Measurements from ENCODE around the gene UBE2L6. TPM values are rescaled to one million over a fixed set of nuclear protein-coding genes. Genes with fewer than 3 reads are reported as not detected.
A peak's percentile ranks its signal among the peaks of the same experiment; 100 is the strongest.

Gene UBE2L6
- total RNA-seq, 2 donors from 2014 or later = 58.9 to 64.1 TPM

GRCh38 chr11:57596266-57596885 lies 28.9 kb upstream of the UBE2L6 start:
- H3K9me3 ChIP-seq (ENCODE audit: control insufficient read depth, low read length, poor library complexity, severe bottlenecking) = no peaks in the 10 kb centered on the region
- peaks cover 70% of the 10 kb centered on the region for H3K27me3 Mint-ChIP-seq
- no peaks in the 10 kb centered on the region for H3K36me3 Mint-ChIP-seq (ENCODE audit: low read depth)
- ATAC-seq = no peak
- H3K27ac Mint-ChIP-seq = no peak overlapping the region
- H3K4me1 Mint-ChIP-seq = no peaks in the 10 kb centered on the region
- H3K4me3 Mint-ChIP-seq = no peak overlapping the region
- DNase-seq = no peak

- no peaks in the 10 kb centered on the region for H3K4me1 Mint-ChIP-seq
- no peaks in the 10 kb centered on the region for H3K9me3 ChIP-seq (ENCODE audit: control insufficient read depth, low read length, poor library complexity, severe bottlenecking)
- DNase-seq = no peak
- no peak for ATAC-seq
- H3K27ac Mint-ChIP-seq = no peak overlapping the region
- no peak overlapping the region for H3K4me3 Mint-ChIP-seq
- peaks cover 2% of the 10 kb centered on the region for H3K36me3 Mint-ChIP-seq (ENCODE audit: low read depth)
- peaks cover 31% of the 10 kb centered on the region for H3K27me3 Mint-ChIP-seq
Measured at GRCh38 chr11:57588046-57588710, 20.7 kb upstream of the UBE2L6 start.

DNA sequence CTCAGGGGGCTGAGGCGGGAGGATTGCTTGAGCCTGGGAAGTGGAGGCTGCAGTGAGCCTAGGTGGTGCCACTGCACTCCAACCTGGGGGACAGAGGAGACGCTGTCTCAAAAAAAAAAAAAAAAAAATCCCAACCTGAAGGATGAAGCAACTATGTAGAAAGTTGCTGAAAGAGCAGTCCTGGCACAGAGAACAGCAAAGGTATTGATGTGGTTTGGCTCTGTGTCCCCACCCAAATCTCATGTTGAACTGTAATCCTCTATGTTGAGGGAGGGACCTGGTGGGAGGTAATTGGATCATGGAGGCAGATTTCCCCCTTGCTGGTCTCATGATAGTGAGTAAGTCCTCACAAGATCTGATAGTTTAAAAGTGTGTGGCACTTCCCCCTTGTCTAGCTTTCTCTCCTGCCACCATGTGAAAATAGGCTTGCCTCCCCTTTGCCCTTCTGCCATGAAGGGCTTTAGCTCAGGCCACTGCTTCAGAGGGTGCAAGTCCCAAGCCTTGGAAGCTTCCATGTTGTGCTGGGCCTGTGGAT lies 19.3 kb upstream of the UBE2L6 start:
- DNase-seq = no peak
- no peaks in the 10 kb centered on the region for H3K9me3 ChIP-seq (ENCODE audit: control insufficient read depth, low read length, poor library complexity, severe bottlenecking)
- Mint-ChIP-seq H3K4me3 (no peak overlapping the region), H3K27ac (peak overlapping the region; percentile 43), H3K27me3 (peaks cover 25% of the 10 kb centered on the region), H3K36me3 (ENCODE audit: low read depth) (peaks cover 2% of the 10 kb centered on the region), H3K4me1 (no peaks in the 10 kb centered on the region)
- ATAC-seq = no peak

- H3K36me3 Mint-ChIP-seq (ENCODE audit: low read depth) = no peaks in the 10 kb centered on the region
- ATAC-seq = no peak
Measured at GRCh38 chr11:57585301-57585700, 17.8 kb upstream of the UBE2L6 start.

GRCh38 chr11:57584341-57584740 lies 16.9 kb upstream of the UBE2L6 start:
- H3K36me3 Mint-ChIP-seq (ENCODE audit: low read depth) = no peaks in the 10 kb centered on the region
- ATAC-seq (no peak), DNase-seq (no peak)
- H3K4me3 Mint-ChIP-seq = no peak overlapping the region
- H3K9me3 ChIP-seq (ENCODE audit: control insufficient read depth, low read length, poor library complexity, severe bottlenecking) = no peaks in the 10 kb centered on the region
- no peaks in the 10 kb centered on the region for H3K4me1 Mint-ChIP-seq
- H3K27me3 Mint-ChIP-seq = peaks cover 10% of the 10 kb centered on the region
- no peak overlapping the region for H3K27ac Mint-ChIP-seq

More at GRCh38 chr11:57585301-57585700, 17.8 kb upstream of the UBE2L6 start:
- Mint-ChIP-seq H3K4me1 (no peaks in the 10 kb centered on the region), H3K27me3 (peaks cover 16% of the 10 kb centered on the region), H3K4me3 (no peak overlapping the region), H3K27ac (no peak overlapping the region)
- no peak for DNase-seq
- H3K9me3 ChIP-seq (ENCODE audit: control insufficient read depth, low read length, poor library complexity, severe bottlenecking) = no peaks in the 10 kb centered on the region

GRCh38 chr11:57574061-57574460 lies 6.6 kb upstream of the UBE2L6 start:
- ATAC-seq (no peak), DNase-seq (no peak)
- Mint-ChIP-seq H3K36me3 (ENCODE audit: low read depth) (no peaks in the 10 kb centered on the region), H3K27ac (no peak overlapping the region), H3K4me3 (no peak overlapping the region), H3K4me1 (peaks cover 6% of the 10 kb centered on the region), H3K27me3 (peaks cover 23% of the 10 kb centered on the region)
- no peaks in the 10 kb centered on the region for H3K9me3 ChIP-seq (ENCODE audit: control insufficient read depth, low read length, poor library complexity, severe bottlenecking)

DNA sequence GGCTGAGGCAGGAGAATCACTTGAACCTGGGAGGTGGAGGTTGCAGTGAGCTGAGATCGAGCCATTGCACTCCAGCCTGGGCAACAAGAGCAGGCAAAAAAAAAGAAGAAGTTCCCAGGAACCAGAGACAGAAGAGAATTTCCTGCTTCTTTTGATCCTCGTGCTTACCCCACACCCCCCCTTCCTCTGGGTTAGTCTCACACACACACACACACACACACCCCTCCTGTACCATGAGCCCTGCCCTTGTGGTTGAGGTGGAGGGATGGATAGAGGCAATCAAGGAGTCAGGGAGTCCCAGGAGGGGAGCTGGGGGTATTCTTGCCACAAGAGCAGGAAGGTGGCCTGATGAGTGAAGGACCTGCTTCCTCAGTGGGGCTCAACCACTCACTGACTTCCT lies 4.1 kb upstream of the UBE2L6 start:
- DNase-seq (no peak), ATAC-seq (no peak)
- H3K9me3 ChIP-seq (ENCODE audit: control insufficient read depth, low read length, poor library complexity, severe bottlenecking) = no peaks in the 10 kb centered on the region
- H3K4me1 Mint-ChIP-seq = peaks cover 16% of the 10 kb centered on the region
- no peak overlapping the region for H3K27ac Mint-ChIP-seq
- H3K4me3 Mint-ChIP-seq = no peak overlapping the region
- H3K27me3 Mint-ChIP-seq = peaks cover 18% of the 10 kb centered on the region
- peaks cover 3% of the 10 kb centered on the region for H3K36me3 Mint-ChIP-seq (ENCODE audit: low read depth)

DNA sequence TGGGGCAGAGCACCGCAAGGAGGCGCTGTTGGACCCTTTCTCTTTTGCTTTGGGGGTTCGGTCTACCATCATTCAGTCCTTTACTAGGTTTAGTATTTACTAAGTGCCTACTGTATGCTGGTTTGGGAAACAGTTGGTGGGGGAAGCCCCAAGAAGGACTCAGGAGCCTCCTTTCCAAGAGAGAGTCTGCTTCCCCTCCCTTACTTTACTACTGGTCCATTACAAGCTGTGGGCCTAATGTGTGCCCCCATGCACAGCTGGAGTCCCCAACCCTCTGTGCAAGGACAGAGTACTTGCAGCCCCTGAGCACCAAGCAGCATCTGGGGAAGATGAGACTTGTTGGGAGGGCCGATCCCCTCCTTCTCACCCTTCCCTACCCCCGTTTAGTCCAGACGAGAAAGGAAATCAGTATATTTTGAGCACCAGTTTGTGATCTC lies 876 bp upstream of the UBE2L6 start:
- ATAC-seq (peak; percentile 17), DNase-seq (peak in 1 of 3 donors; percentile 91)
- peaks cover 36% of the 10 kb centered on the region for H3K4me1 Mint-ChIP-seq
- H3K27me3 Mint-ChIP-seq = no peaks in the 10 kb centered on the region
- H3K27ac Mint-ChIP-seq = peak overlapping the region; percentile 93
- peaks cover 5% of the 10 kb centered on the region for H3K36me3 Mint-ChIP-seq (ENCODE audit: low read depth)
- peak overlapping the region; percentile 99 for H3K4me3 Mint-ChIP-seq
- no peaks in the 10 kb centered on the region for H3K9me3 ChIP-seq (ENCODE audit: control insufficient read depth, low read length, poor library complexity, severe bottlenecking)

DNA sequence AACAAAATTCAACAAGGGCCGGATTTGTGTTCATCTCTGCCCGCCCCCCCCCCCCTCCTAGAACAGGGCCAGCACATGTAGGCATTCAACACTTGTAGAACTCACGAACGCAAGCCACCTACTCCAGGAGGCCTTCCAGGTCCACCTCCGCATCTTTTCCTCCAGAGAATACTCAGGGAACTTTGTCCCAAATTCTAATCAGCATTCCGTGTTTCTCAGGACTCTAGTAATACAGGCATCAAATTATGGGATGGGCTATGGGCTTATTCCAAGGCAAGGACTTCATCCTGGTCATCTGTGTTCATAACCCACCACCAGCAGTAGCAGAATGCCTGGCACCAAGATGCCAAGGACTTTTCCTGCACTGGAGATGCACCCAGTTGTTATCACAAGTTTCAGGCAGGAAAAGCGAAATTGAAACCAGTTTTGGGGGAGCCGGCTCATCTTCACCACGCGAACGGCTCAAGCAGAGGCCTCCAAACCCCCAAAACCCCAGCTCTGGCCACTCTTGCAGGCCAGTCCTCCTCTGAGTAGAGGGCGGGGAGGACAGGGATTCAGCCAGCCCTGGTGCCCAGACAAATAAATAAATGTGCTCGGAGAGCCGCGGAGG lies 462 bp downstream of the UBE2L6 start:
- H3K27ac Mint-ChIP-seq = peak overlapping the region; percentile 93
- no peak for ATAC-seq
- no peaks in the 10 kb centered on the region for H3K9me3 ChIP-seq (ENCODE audit: control insufficient read depth, low read length, poor library complexity, severe bottlenecking)
- peak overlapping the region; percentile 98 for H3K4me3 Mint-ChIP-seq
- DNase-seq = peak in 1 of 3 donors; percentile 7
- H3K4me1 Mint-ChIP-seq = peaks cover 41% of the 10 kb centered on the region
- peaks cover 5% of the 10 kb centered on the region for H3K36me3 Mint-ChIP-seq (ENCODE audit: low read depth)
- no peaks in the 10 kb centered on the region for H3K27me3 Mint-ChIP-seq

- Mint-ChIP-seq H3K4me3 (peak overlapping the region; percentile 98), H3K36me3 (ENCODE audit: low read depth) (peaks cover 6% of the 10 kb centered on the region)
Measured at GRCh38 chr11:57566005-57566904, 1.2 kb downstream of the UBE2L6 start.

DNA sequence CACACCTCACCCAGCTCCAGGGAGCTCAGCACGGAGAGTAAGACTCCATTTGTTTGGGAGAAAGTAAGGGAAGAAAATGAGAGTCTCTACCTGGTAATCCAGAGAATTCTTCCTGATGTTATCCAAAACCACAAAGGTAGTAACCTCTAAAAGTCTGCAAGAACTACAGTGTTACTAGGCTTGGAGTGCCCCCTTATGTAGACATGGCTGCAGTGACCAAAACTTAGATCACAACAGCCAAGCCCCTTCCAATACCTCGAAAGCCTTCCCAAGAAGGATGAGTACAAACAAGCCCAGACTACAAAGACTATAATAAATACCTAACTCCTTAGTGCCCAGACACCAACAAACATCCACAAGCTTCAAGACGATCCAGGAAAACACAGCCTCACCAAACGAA lies 4.9 kb downstream of the UBE2L6 start:
- Mint-ChIP-seq H3K36me3 (ENCODE audit: low read depth) (peaks cover 6% of the 10 kb centered on the region), H3K4me1 (peaks cover 41% of the 10 kb centered on the region), H3K4me3 (no peak overlapping the region), H3K27me3 (no peaks in the 10 kb centered on the region), H3K27ac (peak overlapping the region; percentile 78)
- ATAC-seq (no peak), DNase-seq (no peak)
- H3K9me3 ChIP-seq (ENCODE audit: control insufficient read depth, low read length, poor library complexity, severe bottlenecking) = no peaks in the 10 kb centered on the region

More at GRCh38 chr11:57566005-57566904, 1.2 kb downstream of the UBE2L6 start:
- DNase-seq (no peak), ATAC-seq (peak; percentile 30)
- no peaks in the 10 kb centered on the region for H3K9me3 ChIP-seq (ENCODE audit: control insufficient read depth, low read length, poor library complexity, severe bottlenecking)
- Mint-ChIP-seq H3K27me3 (no peaks in the 10 kb centered on the region), H3K27ac (peak overlapping the region; percentile 93), H3K4me1 (peaks cover 41% of the 10 kb centered on the region)

DNA sequence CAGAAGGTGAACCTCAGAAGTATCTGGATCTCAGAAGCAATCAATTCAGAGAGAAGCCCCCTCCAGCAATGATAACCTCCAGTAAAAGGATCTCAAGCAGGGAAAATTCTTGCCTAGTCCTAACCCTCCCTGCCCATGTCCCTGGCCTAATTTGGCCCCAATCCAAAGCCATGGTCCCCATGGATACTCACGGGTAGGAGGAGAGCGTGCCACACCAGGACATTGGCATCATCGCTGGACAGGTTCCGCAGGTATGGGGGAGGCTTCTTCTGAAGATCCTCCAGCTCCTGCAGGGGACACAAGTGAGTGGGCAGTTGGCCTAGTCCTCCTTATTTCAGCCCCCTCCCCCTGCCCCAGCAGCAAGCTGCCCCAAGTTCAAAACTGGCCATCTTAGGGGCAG lies 7.3 kb downstream of the UBE2L6 start:
- Mint-ChIP-seq H3K27ac (peak overlapping the region; percentile 78), H3K36me3 (ENCODE audit: low read depth) (peaks cover 8% of the 10 kb centered on the region), H3K4me3 (no peak overlapping the region), H3K27me3 (no peaks in the 10 kb centered on the region), H3K4me1 (peaks cover 33% of the 10 kb centered on the region)
- no peak for DNase-seq
- no peaks in the 10 kb centered on the region for H3K9me3 ChIP-seq (ENCODE audit: control insufficient read depth, low read length, poor library complexity, severe bottlenecking)
- ATAC-seq = no peak

GRCh38 chr11:57556041-57556440 lies 11.4 kb downstream of the UBE2L6 start:
- no peak for ATAC-seq

More at GRCh38 chr11:57556041-57556440, 11.4 kb downstream of the UBE2L6 start:
- no peak overlapping the region for H3K4me3 Mint-ChIP-seq
- no peaks in the 10 kb centered on the region for H3K27me3 Mint-ChIP-seq
- no peaks in the 10 kb centered on the region for H3K9me3 ChIP-seq (ENCODE audit: control insufficient read depth, low read length, poor library complexity, severe bottlenecking)
- peaks cover 9% of the 10 kb centered on the region for H3K4me1 Mint-ChIP-seq
- H3K36me3 Mint-ChIP-seq (ENCODE audit: low read depth) = peaks cover 4% of the 10 kb centered on the region
- DNase-seq = no peak
- H3K27ac Mint-ChIP-seq = no peak overlapping the region

All from T-helper 17 cell (primary cell).